ENCODE measurements around the gene ANKZF1. TPM values are rescaled to one million over a fixed set of nuclear protein-coding genes. Genes with fewer than 3 reads are reported as not detected.

ANKZF1 gene
- total and polyA plus RNA-seq, 2 experiments from 2014 or later, result 27.8 to 31.5 TPM

DNA sequence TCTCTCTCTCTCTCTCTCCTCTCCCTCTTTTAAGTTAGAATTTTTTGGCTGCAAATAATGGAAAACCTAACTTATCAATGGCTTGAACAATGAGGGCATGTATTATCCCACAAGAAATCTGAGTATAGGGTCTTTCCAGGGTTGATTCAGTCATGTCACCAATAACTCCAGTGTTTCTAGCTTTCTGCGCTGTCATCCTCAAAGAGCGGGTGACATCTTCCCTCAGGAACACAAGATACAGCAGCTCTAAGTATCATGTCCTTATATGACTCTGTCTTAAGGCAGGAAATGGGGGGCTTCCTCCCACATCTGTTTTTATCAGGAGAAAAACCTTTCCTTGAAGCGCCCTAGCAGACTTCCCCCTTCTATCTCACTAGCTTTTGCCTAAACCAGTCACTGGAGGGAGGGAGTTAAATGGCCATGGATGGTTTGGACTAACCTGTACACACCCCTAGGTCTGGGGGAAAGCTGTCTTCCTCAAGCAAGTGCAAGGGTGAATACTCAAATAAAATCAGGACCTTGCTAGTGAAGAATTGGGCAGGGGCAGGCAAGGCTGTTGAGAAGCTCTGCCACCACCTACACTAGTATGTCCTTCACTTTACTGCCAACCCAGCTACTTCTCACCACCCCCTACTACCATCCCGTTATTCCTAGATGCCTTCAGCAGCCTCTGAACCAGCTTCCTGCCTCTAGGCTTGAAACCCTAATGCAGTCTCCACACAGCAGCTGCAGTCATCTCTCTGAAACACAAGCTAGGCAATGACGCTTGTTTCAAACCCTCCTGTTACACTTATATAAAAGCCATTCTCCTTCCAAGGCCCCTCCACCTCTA lies 31.6 kb downstream of the ANKZF1 start:
- Histone ChIP-seq H3K27ac (no peak overlapping the region), H3K4me1 (ENCODE audit: insufficient read depth) (no peaks in the 10 kb centered on the region), H4K20me1 (ENCODE audit: insufficient read depth) (no peaks in the 10 kb centered on the region), H3K36me3 (ENCODE audit: low read depth) (no peaks in the 10 kb centered on the region), H3K4me2 (ENCODE audit: unreplicated experiment) (no peak overlapping the region), H3K27me3 (replicated peaks; ENCODE audit: insufficient read depth) (no peaks in the 10 kb centered on the region), H3K9me2 (ENCODE audit: insufficient read depth) (no peaks in the 10 kb centered on the region), H3K4me3 (no peak overlapping the region), H3K9me3 (ENCODE audit: low read depth) (no peaks in the 10 kb centered on the region), H3K9ac (no peak overlapping the region), H2AFZ (no peak overlapping the region), H3K79me2 (ENCODE audit: insufficient read depth) (no peaks in the 10 kb centered on the region), H3F3A (ENCODE audit: insufficient read depth) (no peaks in the 10 kb centered on the region)
- 56 to 59% methylated on average over 5 of the region's 5 CpGs for WGBS, 2 experiments (ENCODE audit: low coverage in 1 of 2, low lambda C conversion rate in 2 of 2, missing lambda C conversion rate in 2 of 2)
- in situ Hi-C loops (cut with MboI), result no loop called here
- no peak for DNase-seq
- TF ChIP-seq EZH2phosphoT487 (IDR thresholded peaks at IDR 0.05; ENCODE audit: insufficient read depth, low read depth), result no peak
- TF ChIP-seq EZH2 (IDR thresholded peaks at IDR 0.05; ENCODE audit: insufficient read depth, poor library complexity, severe bottlenecking), result no peak

- TF ChIP-seq EZH2phosphoT487 (IDR thresholded peaks at IDR 0.05; ENCODE audit: insufficient read depth, low read depth) (no peak), EZH2 (IDR thresholded peaks at IDR 0.05; ENCODE audit: insufficient read depth, poor library complexity, severe bottlenecking) (no peak)
- Histone ChIP-seq H3K4me2 (ENCODE audit: unreplicated experiment) (no peak overlapping the region), H3K9ac (no peak overlapping the region), H3K9me2 (ENCODE audit: insufficient read depth) (no peaks in the 10 kb centered on the region), H3K9me3 (ENCODE audit: low read depth) (no peaks in the 10 kb centered on the region), H3K36me3 (ENCODE audit: low read depth) (no peaks in the 10 kb centered on the region), H3K27ac (no peak overlapping the region), H3F3A (ENCODE audit: insufficient read depth) (no peaks in the 10 kb centered on the region), H3K79me2 (ENCODE audit: insufficient read depth) (no peaks in the 10 kb centered on the region), H3K4me3 (no peak overlapping the region), H4K20me1 (ENCODE audit: insufficient read depth) (no peaks in the 10 kb centered on the region), H3K4me1 (ENCODE audit: insufficient read depth) (no peaks in the 10 kb centered on the region), H2AFZ (no peak overlapping the region), H3K27me3 (replicated peaks; ENCODE audit: insufficient read depth) (no peaks in the 10 kb centered on the region)
- in situ Hi-C loops (cut with MboI), result no loop called here
- DNase-seq, result no peak
- WGBS, 2 experiments (ENCODE audit: low coverage in 1 of 2, low lambda C conversion rate in 2 of 2, missing lambda C conversion rate in 2 of 2), result 54 to 58% methylated on average over 5 of the region's 5 CpGs
These were observed 36.6 kb downstream of the ANKZF1 start for GRCh38 chr2:219266232-219266631.

DNA sequence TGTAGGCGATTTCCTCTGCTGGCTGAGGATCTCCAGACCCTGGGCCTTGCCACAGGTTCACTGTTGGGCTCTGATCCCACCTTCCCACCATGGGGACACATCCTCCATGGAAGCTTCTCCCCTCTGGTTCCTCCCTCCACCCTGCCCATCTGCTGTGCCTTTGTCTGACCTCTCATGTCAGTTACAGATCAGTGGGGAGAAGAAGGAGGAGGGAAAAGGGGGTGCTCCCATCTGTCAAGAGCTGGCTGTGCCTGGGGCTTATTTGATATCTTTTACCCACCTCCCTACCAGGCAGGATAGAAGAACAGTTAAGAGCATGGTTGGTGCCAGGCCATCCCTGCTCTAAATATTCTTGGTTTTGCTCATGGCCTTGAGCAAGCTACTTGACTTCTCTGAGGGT lies 37.3 kb downstream of the ANKZF1 start:
- TF ChIP-seq EZH2 (IDR thresholded peaks at IDR 0.05; ENCODE audit: insufficient read depth, poor library complexity, severe bottlenecking), result no peak
- no peak for TF ChIP-seq EZH2phosphoT487 (IDR thresholded peaks at IDR 0.05; ENCODE audit: insufficient read depth, low read depth)
- WGBS, 2 experiments (ENCODE audit: low coverage in 1 of 2, low lambda C conversion rate in 2 of 2, missing lambda C conversion rate in 2 of 2), result 50% methylated on average over 1 of the region's 1 CpG; no CpG with 5 or more reads in 1 of the 2 experiments
- no peaks in the 10 kb centered on the region for H3K4me1 ChIP-seq (ENCODE audit: insufficient read depth)
- in situ Hi-C loops (cut with MboI), result no loop called here
- no peaks in the 10 kb centered on the region for H3F3A ChIP-seq (ENCODE audit: insufficient read depth)
- H3K9me2 ChIP-seq (ENCODE audit: insufficient read depth), result no peaks in the 10 kb centered on the region
- no peak for DNase-seq
- H2AFZ ChIP-seq, result no peak overlapping the region
- H3K9ac ChIP-seq, result no peak overlapping the region
- no peaks in the 10 kb centered on the region for H4K20me1 ChIP-seq (ENCODE audit: insufficient read depth)
- no peak overlapping the region for H3K4me2 ChIP-seq (ENCODE audit: unreplicated experiment)
- H3K27ac ChIP-seq, result no peak overlapping the region
- no peaks in the 10 kb centered on the region for H3K79me2 ChIP-seq (ENCODE audit: insufficient read depth)
- H3K27me3 ChIP-seq (replicated peaks; ENCODE audit: insufficient read depth), result no peaks in the 10 kb centered on the region
- H3K9me3 ChIP-seq (ENCODE audit: low read depth), result no peaks in the 10 kb centered on the region
- no peak overlapping the region for H3K4me3 ChIP-seq
- no peaks in the 10 kb centered on the region for H3K36me3 ChIP-seq (ENCODE audit: low read depth)

DNA sequence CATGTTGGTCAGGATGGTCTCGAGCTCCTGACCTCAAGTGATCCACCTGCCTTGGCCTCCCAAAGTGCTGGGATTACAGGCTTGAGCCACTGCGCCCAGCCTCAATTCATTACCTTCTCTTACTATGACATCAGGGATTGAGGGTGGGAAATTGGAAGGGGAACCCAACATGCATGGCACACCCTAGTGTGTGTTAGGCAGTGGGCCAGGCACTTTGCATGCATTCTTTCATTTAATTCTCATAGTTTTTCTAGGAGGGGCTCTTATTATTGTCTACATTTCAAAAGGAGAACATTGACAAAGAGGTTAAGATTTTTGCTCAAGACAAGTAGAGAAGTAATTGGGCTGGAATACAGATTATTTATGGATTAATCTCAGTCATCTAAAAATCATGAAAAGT lies 38.7 kb downstream of the ANKZF1 start:
- Histone ChIP-seq H3K9ac (no peak overlapping the region), H3K4me3 (no peak overlapping the region), H3K79me2 (ENCODE audit: insufficient read depth) (no peaks in the 10 kb centered on the region), H3K9me3 (ENCODE audit: low read depth) (no peaks in the 10 kb centered on the region), H3K27ac (no peak overlapping the region), H3K36me3 (ENCODE audit: low read depth) (no peaks in the 10 kb centered on the region), H4K20me1 (ENCODE audit: insufficient read depth) (no peaks in the 10 kb centered on the region), H3K4me2 (ENCODE audit: unreplicated experiment) (no peak overlapping the region), H2AFZ (no peak overlapping the region), H3F3A (ENCODE audit: insufficient read depth) (peaks cover under 1% of the 10 kb centered on the region; the same call in 1 of the 2 replicates), H3K9me2 (ENCODE audit: insufficient read depth) (no peaks in the 10 kb centered on the region), H3K27me3 (replicated peaks; ENCODE audit: insufficient read depth) (no peaks in the 10 kb centered on the region), H3K4me1 (ENCODE audit: insufficient read depth) (0 out of 2 replicates have a peak, but pooled peaks cover 11% of the 10 kb centered on the region)
- WGBS, 2 experiments (ENCODE audit: low coverage in 1 of 2, low lambda C conversion rate in 2 of 2, missing lambda C conversion rate in 2 of 2), result 41 to 54% methylated on average over 2 of the region's 2 CpGs
- in situ Hi-C loops (cut with MboI), result no loop called here
- DNase-seq, result no peak
- no peak for TF ChIP-seq EZH2phosphoT487 (IDR thresholded peaks at IDR 0.05; ENCODE audit: insufficient read depth, low read depth)
- no peak for TF ChIP-seq EZH2 (IDR thresholded peaks at IDR 0.05; ENCODE audit: insufficient read depth, poor library complexity, severe bottlenecking)
